NK-92 (cell line): ENCODE measurements around the gene ZNF283.
"Not testable (repeated sequence)": the region's sequence is repeated elsewhere in the genome, so short reads cannot be mapped to it uniquely, and the experiment has no call there.

Experiments used
- DNase-seq: peaks from one replicate; lab custom pipeline; 2025; ENCODE audit not compliant: unreplicated experiment; lab: John Stamatoyannopoulos, UW

ZNF283 gene

GRCh38 chr19:43799502-43800142, 27.5 kb upstream of the ZNF283 start:
- DNase-seq: no peak

DNA sequence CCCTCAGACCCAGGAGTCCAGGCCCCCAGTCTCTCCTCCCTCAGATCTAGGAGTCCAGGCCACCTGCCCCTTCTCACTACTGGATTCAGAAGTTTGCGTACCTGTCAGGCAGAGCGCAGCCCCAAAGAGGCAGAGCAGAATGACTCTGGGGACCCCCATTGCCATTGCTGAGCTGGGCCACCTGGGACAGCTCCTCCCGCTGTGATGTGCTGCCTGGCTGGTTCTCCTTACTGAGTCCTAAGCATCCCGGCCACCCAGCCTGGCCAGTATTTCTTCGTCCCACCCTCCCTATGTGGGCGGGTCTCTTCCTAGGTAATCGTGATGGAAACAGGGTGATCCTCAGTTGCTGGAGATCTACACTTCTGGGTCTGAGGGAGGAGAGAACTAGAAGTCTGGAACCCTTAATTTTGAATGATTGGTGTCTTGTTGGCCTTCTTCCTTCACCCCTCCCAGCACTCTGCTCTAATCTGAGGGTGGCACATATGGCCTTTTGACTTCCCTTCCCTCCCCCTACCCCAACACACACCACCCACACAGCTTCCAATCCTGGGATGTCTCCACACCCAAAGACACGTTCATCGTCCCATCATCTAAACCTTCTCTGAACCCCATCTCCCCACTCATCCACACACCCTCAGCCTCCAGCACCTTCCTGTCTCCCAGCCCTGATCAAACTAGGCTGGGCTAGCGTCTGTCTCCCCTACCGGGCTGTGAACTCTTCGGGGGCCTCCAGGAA, 24.7 kb upstream of the ZNF283 start, which contains the start of gene LYPD5:
TSS of gene LYPD5 (minus strand) at position 232 of the 736 bp plus-strand sequence. CDS start at position 165, 67 bp downstream.
- DNase-seq: no peak

- no peak for DNase-seq
These were observed 22.7 kb upstream of the ZNF283 start for GRCh38 chr19:43804432-43804831.

- DNase-seq: not testable (repeated sequence)
These were observed 20.7 kb upstream of the ZNF283 start for GRCh38 chr19:43806401-43806800.

DNA sequence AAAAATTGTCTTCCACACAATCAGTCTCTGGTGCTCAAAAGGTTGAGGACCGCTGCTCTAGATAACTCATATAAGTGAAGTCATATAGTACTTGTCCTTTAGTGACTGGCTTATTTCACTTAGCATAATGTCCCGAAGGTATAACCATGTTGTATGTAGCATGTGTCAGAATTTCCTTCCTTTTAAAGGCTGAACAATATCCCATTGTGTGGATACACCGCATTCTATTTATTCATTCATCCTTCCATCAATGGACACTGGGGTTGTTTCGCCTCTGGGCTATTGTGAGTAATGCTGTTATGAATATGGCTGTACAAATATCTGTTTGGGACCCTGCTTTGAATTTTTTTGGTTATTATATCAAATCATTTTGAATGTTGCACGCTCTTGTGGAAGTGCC, 20.3 kb upstream of the ZNF283 start:
- no peak for DNase-seq

- DNase-seq: no peak
These were observed 19.5 kb upstream of the ZNF283 start for GRCh38 chr19:43807651-43808050.

GRCh38 chr19:43809762-43810696, 17.1 kb upstream of the ZNF283 start:
- no peak for DNase-seq

DNA sequence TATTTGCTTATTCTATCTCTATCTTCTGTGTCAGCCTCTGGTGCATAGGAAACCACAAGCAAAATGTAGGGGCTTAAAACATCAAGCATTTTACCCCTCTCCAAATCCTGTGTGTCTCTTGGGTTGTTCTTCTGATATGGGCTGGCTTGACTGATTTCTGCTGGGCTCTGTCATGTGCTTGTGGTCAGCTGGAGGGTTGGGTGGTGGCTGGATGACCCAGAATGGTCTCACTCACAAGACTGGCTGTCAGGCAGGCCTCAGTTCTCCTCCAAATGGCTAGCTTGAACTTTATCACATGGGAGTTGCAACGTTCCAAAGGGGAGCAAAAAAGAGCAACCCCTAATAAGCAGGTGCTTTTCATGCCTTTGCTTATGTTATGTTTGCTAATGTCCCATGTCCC, 15.3 kb upstream of the ZNF283 start:
- DNase-seq: no peak

DNA sequence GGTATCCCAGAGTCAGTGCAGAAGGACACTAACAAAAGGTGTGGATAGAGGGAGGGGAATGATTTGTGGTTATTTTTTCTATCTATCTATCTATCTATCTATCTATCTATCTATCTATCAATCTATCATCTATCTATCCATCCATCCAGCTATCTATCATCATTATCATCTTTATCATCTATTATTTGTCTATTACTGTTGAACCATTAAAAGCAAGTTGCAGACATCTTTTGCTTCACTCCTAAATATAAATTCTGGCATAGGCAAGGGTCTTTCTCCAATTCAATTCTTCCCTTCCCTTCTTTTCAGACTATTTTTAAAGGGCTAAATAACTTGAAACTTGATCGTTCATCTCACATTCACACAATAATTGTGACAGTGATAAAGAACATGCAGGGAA, 14.9 kb upstream of the ZNF283 start:
- no peak for DNase-seq

DNA sequence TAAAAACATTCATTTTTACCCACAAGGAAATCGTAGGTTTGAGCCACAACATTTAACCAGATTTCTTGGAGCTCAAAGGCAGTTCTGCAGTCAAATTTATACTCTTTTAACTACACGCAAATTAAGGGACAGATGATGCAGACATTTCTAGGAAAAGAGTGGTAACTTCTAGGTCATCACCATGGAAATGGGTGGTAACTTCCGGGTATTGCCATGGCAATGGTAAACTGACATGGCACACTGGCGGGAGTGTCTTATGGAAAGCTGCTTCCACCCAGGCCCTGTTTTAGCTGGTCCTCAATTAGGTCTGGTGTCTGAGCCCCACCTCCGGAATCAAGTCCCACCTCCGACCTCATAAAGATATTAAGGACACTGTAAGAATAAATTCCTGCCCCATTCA, 14.4 kb upstream of the ZNF283 start:
- DNase-seq: no peak

- no peak for DNase-seq
These were observed 12.3 kb upstream of the ZNF283 start for GRCh38 chr19:43814663-43815352.

DNA sequence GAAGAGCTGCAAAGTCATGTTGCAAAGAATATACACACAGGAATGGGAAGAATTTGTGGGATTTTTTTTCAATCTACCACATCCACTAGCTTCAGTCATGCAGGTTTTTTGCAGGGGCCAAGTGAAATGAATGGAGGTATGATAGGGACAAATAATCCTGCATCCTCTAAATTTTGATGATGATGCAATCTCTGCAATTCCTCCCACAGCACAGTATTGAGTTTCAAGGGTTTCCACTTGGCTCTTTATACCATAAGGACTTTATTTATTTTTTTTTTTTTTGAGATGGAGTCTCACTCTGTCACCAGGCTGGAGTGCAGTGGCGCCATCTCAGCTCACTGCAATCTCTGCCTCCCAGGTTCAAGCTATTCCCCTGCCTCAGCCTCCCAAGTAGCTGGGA, 9.7 kb upstream of the ZNF283 start:
- not testable (repeated sequence) for DNase-seq

- no peak for DNase-seq
These were observed 8.6 kb upstream of the ZNF283 start for GRCh38 chr19:43818500-43818899.

DNA sequence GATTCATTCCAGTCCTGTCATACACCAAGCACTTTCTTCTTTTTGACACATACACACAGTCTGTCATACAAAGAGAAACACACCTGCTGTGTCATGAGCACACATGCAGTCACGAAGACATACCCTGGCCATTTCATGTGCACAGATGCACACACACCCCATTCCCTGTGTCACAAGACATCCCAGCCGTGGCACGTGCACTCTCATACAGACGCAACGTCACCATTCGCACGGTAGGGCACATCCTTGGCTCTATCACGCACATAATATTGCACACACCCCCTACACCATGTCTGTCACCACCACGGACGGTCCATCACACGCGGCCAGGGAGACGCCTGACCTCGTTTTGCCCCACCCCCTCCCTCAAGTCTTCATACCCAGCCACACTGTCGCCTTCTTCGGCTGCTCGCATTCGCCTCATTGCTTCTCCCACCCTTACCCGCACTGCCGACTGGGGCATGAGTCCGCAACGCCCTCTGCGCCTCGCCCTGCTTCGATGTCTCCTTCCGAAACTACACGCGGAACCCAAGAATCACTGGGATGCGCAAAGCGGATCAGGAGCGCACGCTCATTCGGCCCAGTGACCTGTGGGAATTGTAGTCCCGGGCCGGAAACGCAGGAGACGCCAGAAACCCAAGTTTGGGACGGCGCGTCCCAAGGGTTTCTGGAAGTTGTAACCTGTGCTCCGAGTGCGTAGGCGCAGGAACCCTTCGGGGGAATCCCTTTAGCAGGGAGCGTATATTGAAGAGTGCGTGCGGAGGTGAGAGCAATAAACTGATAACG, 6.8 kb upstream of the ZNF283 start:
- DNase-seq: no peak

- no peak for DNase-seq
These were observed 6.3 kb upstream of the ZNF283 start for GRCh38 chr19:43820884-43821215.

GRCh38 chr19:43823856-43824255, 3.3 kb upstream of the ZNF283 start:
- DNase-seq: not testable (repeated sequence)

- not testable (repeated sequence) for DNase-seq
These were observed 2.5 kb upstream of the ZNF283 start for GRCh38 chr19:43824572-43824971.

GRCh38 chr19:43839139-43839538, 12.0 kb downstream of the ZNF283 start:
- DNase-seq: no peak

- no peak for DNase-seq
These were observed 14.9 kb downstream of the ZNF283 start for GRCh38 chr19:43842007-43842406.

DNA sequence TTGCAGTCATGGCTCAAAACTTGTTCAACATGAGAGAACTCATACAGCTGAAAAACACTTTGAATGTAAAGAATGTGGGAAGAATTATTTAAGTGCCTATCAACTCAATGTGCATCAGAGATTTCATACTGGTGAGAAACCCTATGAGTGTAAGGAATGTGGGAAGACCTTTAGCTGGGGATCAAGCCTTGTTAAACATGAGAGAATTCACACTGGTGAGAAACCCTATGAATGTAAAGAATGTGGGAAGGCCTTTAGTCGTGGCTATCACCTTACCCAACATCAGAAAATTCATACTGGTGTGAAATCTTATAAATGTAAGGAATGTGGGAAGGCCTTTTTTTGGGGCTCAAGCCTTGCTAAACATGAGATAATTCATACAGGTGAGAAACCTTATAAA, 20.1 kb downstream of the ZNF283 start:
- no peak for DNase-seq
